ENCODE results near the gene GPC5. TPM values are rescaled to one million over a fixed set of nuclear protein-coding genes. Genes with fewer than 3 reads are reported as not detected.

GPC5 gene
- total RNA-seq, 1 donor from 2014 or later = 6.3 TPM

DNA sequence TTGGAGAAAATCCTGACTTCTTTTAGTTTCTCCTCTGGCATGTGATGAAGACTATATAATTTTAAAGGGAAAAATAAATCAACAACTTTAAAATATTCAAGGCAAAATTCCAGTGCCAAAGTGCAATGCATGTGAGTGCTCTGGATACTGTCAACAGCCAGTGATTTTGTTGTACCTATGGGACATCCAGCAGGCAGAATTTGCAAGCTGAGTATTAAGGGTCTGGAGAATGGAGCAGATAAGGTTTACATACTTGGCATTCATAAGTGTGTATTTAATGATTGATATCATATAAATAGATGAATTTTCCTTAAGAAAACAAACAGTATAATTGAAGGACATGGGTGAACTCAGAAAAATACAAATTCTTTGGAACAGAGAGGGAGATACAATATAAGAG, 703.4 kb downstream of the GPC5 start:
- Histone ChIP-seq H3K27me3 (ENCODE audit: control insufficient read depth in 3 of 3, insufficient read depth in 3 of 3, low read length in 3 of 3) (no peaks in the 10 kb centered on the region), H3K4me3 (ENCODE audit: low read length in 3 of 3) (no peak overlapping the region), H3K9ac (ENCODE audit: low read depth in 1 of 3, low read length in 3 of 3) (no peak overlapping the region), H3K9me3 (ENCODE audit: control insufficient read depth in 3 of 3, low read length in 3 of 3) (no peaks in the 10 kb centered on the region), H3K36me3 (ENCODE audit: control insufficient read depth in 3 of 3, insufficient read depth in 3 of 3, low read length in 3 of 3) (no peaks in the 10 kb centered on the region), H3K4me1 (ENCODE audit: control insufficient read depth in 3 of 3, insufficient read depth in 3 of 3, low read length in 3 of 3) (no peaks in the 10 kb centered on the region), H3K27ac (ENCODE audit: low read depth, low read length) (no peak overlapping the region)

DNA sequence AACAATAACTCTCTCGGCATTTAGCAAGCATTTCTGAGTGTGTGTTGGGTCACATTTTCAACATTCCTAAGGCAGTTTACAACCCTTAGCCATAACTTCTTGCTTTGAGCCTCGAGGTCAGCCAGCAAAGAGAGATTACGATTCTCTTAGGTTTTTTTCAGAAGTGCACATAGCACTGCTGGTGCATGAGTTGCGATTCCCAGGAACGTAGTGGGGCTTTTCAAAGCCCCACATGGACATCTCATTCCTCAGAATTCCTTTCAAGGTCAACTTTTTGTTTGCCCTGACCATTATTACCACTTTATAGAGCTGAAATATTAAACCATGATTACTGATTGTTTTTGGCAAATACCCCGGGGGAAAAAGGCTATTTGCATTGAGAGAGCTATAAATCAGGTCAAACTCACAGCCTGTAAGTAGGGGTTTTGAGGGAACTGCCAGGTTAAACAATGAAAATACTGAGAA, 705.3 kb downstream of the GPC5 start:
- Histone ChIP-seq H3K27ac (ENCODE audit: low read depth, low read length) (no peak overlapping the region), H3K4me3 (ENCODE audit: low read length in 3 of 3) (no peak overlapping the region), H3K9ac (ENCODE audit: low read depth in 1 of 3, low read length in 3 of 3) (no peak overlapping the region), H3K4me1 (ENCODE audit: control insufficient read depth in 3 of 3, insufficient read depth in 3 of 3, low read length in 3 of 3) (no peaks in the 10 kb centered on the region), H3K36me3 (ENCODE audit: control insufficient read depth in 3 of 3, insufficient read depth in 3 of 3, low read length in 3 of 3) (no peaks in the 10 kb centered on the region), H3K9me3 (ENCODE audit: control insufficient read depth in 3 of 3, low read length in 3 of 3) (no peaks in the 10 kb centered on the region), H3K27me3 (ENCODE audit: control insufficient read depth in 3 of 3, insufficient read depth in 3 of 3, low read length in 3 of 3) (no peaks in the 10 kb centered on the region)

DNA sequence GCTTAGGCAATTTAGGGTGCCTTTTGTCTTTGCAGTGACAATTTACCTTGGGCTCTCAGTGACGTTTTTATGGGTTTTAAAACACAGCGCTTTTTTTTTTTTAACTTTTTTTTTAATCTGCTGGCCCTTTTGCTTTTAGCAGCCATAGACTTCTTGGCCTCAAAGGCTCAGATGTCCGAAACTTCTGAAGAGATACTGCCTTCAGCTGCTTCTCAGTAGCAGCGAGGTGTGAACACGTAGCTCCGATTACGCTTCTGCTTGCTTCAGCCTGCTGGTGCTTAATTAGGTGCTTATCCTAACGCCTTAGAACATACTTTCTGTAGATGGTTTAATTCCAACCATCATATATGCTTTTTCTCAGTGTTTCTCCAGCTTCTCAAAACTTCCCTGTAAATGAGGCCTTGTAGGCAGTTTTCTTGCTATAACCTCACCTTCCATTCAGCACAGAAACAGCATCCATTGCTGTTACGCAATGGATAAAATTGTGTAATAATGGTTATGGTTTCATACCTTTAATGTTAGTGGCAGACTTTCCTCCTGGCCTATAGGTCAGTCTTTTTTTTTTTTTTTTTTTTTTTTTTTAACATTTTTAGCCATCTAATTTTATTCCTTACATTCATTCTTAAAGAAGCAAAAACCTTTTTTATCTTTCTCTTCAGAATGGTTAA, 723.9 kb downstream of the GPC5 start:
- no peak overlapping the region for H3K4me3 ChIP-seq (ENCODE audit: low read length in 3 of 3)
- H3K4me1 ChIP-seq (ENCODE audit: control insufficient read depth in 3 of 3, insufficient read depth in 3 of 3, low read length in 3 of 3) = no peaks in the 10 kb centered on the region
- no peak overlapping the region for H3K9ac ChIP-seq (ENCODE audit: low read depth in 1 of 3, low read length in 3 of 3)
- H3K27ac ChIP-seq (ENCODE audit: low read depth, low read length) = no peak overlapping the region
- no peaks in the 10 kb centered on the region for H3K36me3 ChIP-seq (ENCODE audit: control insufficient read depth in 3 of 3, insufficient read depth in 3 of 3, low read length in 3 of 3)
- H3K9me3 ChIP-seq (ENCODE audit: control insufficient read depth in 3 of 3, low read length in 3 of 3) = no peaks in the 10 kb centered on the region
- H3K27me3 ChIP-seq (ENCODE audit: control insufficient read depth in 3 of 3, insufficient read depth in 3 of 3, low read length in 3 of 3) = no peaks in the 10 kb centered on the region

DNA sequence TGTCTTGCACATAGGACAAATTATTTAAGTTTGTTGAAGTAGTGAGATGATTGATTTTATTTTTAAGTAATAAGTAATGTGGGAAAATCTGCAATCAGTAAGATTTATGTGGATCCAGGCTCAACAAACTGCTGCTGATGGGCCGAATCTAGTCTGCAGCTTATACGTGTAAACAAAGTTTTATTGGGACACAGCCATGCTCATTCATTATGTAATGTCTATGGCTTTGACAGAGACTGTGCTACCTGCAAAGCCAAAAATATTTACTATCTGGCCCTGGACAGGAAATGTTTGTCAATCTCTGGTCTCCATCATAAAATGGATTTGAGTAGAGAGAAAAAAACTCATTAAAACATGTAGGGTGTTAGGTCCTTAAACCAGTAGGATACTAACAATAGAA, 728.0 kb downstream of the GPC5 start:
- Histone ChIP-seq H3K4me3 (ENCODE audit: low read length in 3 of 3) (no peak overlapping the region), H3K9me3 (ENCODE audit: control insufficient read depth in 3 of 3, low read length in 3 of 3) (no peaks in the 10 kb centered on the region), H3K4me1 (ENCODE audit: control insufficient read depth in 3 of 3, insufficient read depth in 3 of 3, low read length in 3 of 3) (no peaks in the 10 kb centered on the region), H3K36me3 (ENCODE audit: control insufficient read depth in 3 of 3, insufficient read depth in 3 of 3, low read length in 3 of 3) (no peaks in the 10 kb centered on the region), H3K27me3 (ENCODE audit: control insufficient read depth in 3 of 3, insufficient read depth in 3 of 3, low read length in 3 of 3) (no peaks in the 10 kb centered on the region), H3K9ac (ENCODE audit: low read depth in 1 of 3, low read length in 3 of 3) (no peak overlapping the region), H3K27ac (ENCODE audit: low read depth, low read length) (no peak overlapping the region)

- Histone ChIP-seq H3K36me3 (ENCODE audit: control insufficient read depth in 3 of 3, insufficient read depth in 3 of 3, low read length in 3 of 3) (no peaks in the 10 kb centered on the region), H3K27ac (ENCODE audit: low read depth, low read length) (no peak overlapping the region), H3K4me3 (ENCODE audit: low read length in 3 of 3) (no peak overlapping the region), H3K27me3 (ENCODE audit: control insufficient read depth in 3 of 3, insufficient read depth in 3 of 3, low read length in 3 of 3) (no peaks in the 10 kb centered on the region), H3K4me1 (ENCODE audit: control insufficient read depth in 3 of 3, insufficient read depth in 3 of 3, low read length in 3 of 3) (no peaks in the 10 kb centered on the region), H3K9ac (ENCODE audit: low read depth in 1 of 3, low read length in 3 of 3) (no peak overlapping the region), H3K9me3 (ENCODE audit: control insufficient read depth in 3 of 3, low read length in 3 of 3) (no peaks in the 10 kb centered on the region)
Measured at GRCh38 chr13:92135509-92135908, 737.1 kb downstream of the GPC5 start.

- Histone ChIP-seq H3K9ac (ENCODE audit: low read depth in 1 of 3, low read length in 3 of 3) (no peak overlapping the region), H3K27me3 (ENCODE audit: control insufficient read depth in 3 of 3, insufficient read depth in 3 of 3, low read length in 3 of 3) (no peaks in the 10 kb centered on the region), H3K4me1 (ENCODE audit: control insufficient read depth in 3 of 3, insufficient read depth in 3 of 3, low read length in 3 of 3) (no peaks in the 10 kb centered on the region), H3K9me3 (ENCODE audit: control insufficient read depth in 3 of 3, low read length in 3 of 3) (no peaks in the 10 kb centered on the region), H3K36me3 (ENCODE audit: control insufficient read depth in 3 of 3, insufficient read depth in 3 of 3, low read length in 3 of 3) (no peaks in the 10 kb centered on the region), H3K27ac (ENCODE audit: low read depth, low read length) (no peak overlapping the region), H3K4me3 (ENCODE audit: low read length in 3 of 3) (no peak overlapping the region)
Measured at GRCh38 chr13:92136449-92137155, 738.2 kb downstream of the GPC5 start.

DNA sequence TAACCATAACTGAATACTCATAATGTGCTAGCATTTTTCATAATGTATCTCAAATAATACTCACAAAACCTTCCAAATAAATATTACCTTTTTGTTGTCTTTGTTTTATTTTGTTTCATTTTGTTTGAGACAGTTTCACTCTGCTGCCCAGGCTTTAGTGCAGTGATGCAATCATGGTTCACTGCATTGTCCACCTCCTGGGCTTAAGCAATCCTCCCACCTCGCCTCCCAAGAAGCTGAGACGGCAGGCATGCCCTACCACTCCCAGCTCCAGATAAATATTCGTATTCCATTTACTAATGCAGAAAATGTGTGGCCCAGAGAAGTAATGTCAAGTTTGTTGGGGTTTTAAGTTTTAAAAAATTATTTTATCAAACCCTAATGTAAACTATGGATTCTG, 739.1 kb downstream of the GPC5 start:
- H3K9ac ChIP-seq (ENCODE audit: low read depth in 1 of 3, low read length in 3 of 3) = no peak overlapping the region
- H3K9me3 ChIP-seq (ENCODE audit: control insufficient read depth in 3 of 3, low read length in 3 of 3) = no peaks in the 10 kb centered on the region
- no peaks in the 10 kb centered on the region for H3K36me3 ChIP-seq (ENCODE audit: control insufficient read depth in 3 of 3, insufficient read depth in 3 of 3, low read length in 3 of 3)
- H3K4me3 ChIP-seq (ENCODE audit: low read length in 3 of 3) = no peak overlapping the region
- no peaks in the 10 kb centered on the region for H3K4me1 ChIP-seq (ENCODE audit: control insufficient read depth in 3 of 3, insufficient read depth in 3 of 3, low read length in 3 of 3)
- no peak overlapping the region for H3K27ac ChIP-seq (ENCODE audit: low read depth, low read length)
- no peaks in the 10 kb centered on the region for H3K27me3 ChIP-seq (ENCODE audit: control insufficient read depth in 3 of 3, insufficient read depth in 3 of 3, low read length in 3 of 3)

GRCh38 chr13:92143766-92144165, 745.3 kb downstream of the GPC5 start:
- H3K27me3 ChIP-seq (ENCODE audit: control insufficient read depth in 3 of 3, insufficient read depth in 3 of 3, low read length in 3 of 3) = no peaks in the 10 kb centered on the region
- no peak overlapping the region for H3K27ac ChIP-seq (ENCODE audit: low read depth, low read length)
- no peak overlapping the region for H3K4me3 ChIP-seq (ENCODE audit: low read length in 3 of 3)
- no peak overlapping the region for H3K9ac ChIP-seq (ENCODE audit: low read depth in 1 of 3, low read length in 3 of 3)
- no peaks in the 10 kb centered on the region for H3K36me3 ChIP-seq (ENCODE audit: control insufficient read depth in 3 of 3, insufficient read depth in 3 of 3, low read length in 3 of 3)
- no peaks in the 10 kb centered on the region for H3K9me3 ChIP-seq (ENCODE audit: control insufficient read depth in 3 of 3, low read length in 3 of 3)
- H3K4me1 ChIP-seq (ENCODE audit: control insufficient read depth in 3 of 3, insufficient read depth in 3 of 3, low read length in 3 of 3) = no peaks in the 10 kb centered on the region

DNA sequence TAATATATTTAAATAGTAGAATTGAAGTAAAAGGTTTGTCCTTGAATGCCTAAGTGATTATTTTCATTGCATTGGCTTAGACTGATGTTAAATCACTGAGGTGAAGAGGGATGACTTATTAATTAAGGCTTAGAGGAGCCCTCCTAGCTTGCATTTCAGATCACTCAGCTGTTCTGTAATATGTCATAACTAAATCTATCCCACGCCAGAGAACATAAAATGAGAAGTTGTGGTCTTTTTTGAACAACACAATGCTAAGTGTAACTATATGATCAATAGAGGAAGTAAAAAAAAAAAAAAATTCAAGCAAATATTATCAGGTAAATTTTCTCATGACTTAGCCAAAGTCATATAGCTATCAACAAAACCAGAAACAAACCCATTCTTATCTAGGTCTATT, 752.2 kb downstream of the GPC5 start:
- no peak overlapping the region for H3K27ac ChIP-seq (ENCODE audit: low read depth, low read length)
- no peaks in the 10 kb centered on the region for H3K9me3 ChIP-seq (ENCODE audit: control insufficient read depth in 3 of 3, low read length in 3 of 3)
- no peaks in the 10 kb centered on the region for H3K4me1 ChIP-seq (ENCODE audit: control insufficient read depth in 3 of 3, insufficient read depth in 3 of 3, low read length in 3 of 3)
- H3K4me3 ChIP-seq (ENCODE audit: low read length in 3 of 3) = no peak overlapping the region
- no peaks in the 10 kb centered on the region for H3K27me3 ChIP-seq (ENCODE audit: control insufficient read depth in 3 of 3, insufficient read depth in 3 of 3, low read length in 3 of 3)
- H3K36me3 ChIP-seq (ENCODE audit: control insufficient read depth in 3 of 3, insufficient read depth in 3 of 3, low read length in 3 of 3) = no peaks in the 10 kb centered on the region
- no peak overlapping the region for H3K9ac ChIP-seq (ENCODE audit: low read depth in 1 of 3, low read length in 3 of 3)

DNA sequence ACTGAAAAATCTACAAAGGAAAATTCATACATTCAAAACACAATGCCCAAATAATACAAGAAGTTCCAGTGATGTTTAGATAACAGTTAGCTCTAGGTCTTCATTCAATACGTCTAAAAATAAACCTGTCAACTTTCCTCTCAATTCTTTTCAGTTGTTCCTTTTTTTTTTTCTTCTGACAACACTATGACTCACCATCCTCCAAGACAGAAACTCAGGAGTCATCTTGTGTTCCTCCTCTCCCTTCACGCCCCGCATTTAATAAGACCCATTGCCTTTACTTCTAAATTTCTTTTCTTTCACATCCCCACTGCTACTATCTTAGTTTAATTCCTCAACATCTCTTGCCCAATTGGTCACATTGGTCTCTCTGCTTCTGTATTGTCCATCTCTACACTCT, 759.9 kb downstream of the GPC5 start:
- Histone ChIP-seq H3K27ac (ENCODE audit: low read depth, low read length) (no peak overlapping the region), H3K9ac (ENCODE audit: low read depth in 1 of 3, low read length in 3 of 3) (no peak overlapping the region)

More for the DNA sequence above, 759.9 kb downstream of the GPC5 start:
- H3K36me3 ChIP-seq (ENCODE audit: control insufficient read depth in 3 of 3, insufficient read depth in 3 of 3, low read length in 3 of 3) = no peaks in the 10 kb centered on the region
- H3K4me3 ChIP-seq (ENCODE audit: low read length in 3 of 3) = no peak overlapping the region
- no peaks in the 10 kb centered on the region for H3K27me3 ChIP-seq (ENCODE audit: control insufficient read depth in 3 of 3, insufficient read depth in 3 of 3, low read length in 3 of 3)
- H3K9me3 ChIP-seq (ENCODE audit: control insufficient read depth in 3 of 3, low read length in 3 of 3) = no peaks in the 10 kb centered on the region
- H3K4me1 ChIP-seq (ENCODE audit: control insufficient read depth in 3 of 3, insufficient read depth in 3 of 3, low read length in 3 of 3) = no peaks in the 10 kb centered on the region

Measured in skeletal muscle tissue (tissue), 4 donors.